NCI-H2196 treated with DMSO at 0.1 percent for 48 hours (cell line): ENCODE measurements around the gene TNMD.

Experiments
- DNase-seq: peaks from one replicate; lab custom pipeline; 2025; ENCODE audit not compliant: unreplicated experiment; lab: John Stamatoyannopoulos, UW

Gene TNMD

DNA sequence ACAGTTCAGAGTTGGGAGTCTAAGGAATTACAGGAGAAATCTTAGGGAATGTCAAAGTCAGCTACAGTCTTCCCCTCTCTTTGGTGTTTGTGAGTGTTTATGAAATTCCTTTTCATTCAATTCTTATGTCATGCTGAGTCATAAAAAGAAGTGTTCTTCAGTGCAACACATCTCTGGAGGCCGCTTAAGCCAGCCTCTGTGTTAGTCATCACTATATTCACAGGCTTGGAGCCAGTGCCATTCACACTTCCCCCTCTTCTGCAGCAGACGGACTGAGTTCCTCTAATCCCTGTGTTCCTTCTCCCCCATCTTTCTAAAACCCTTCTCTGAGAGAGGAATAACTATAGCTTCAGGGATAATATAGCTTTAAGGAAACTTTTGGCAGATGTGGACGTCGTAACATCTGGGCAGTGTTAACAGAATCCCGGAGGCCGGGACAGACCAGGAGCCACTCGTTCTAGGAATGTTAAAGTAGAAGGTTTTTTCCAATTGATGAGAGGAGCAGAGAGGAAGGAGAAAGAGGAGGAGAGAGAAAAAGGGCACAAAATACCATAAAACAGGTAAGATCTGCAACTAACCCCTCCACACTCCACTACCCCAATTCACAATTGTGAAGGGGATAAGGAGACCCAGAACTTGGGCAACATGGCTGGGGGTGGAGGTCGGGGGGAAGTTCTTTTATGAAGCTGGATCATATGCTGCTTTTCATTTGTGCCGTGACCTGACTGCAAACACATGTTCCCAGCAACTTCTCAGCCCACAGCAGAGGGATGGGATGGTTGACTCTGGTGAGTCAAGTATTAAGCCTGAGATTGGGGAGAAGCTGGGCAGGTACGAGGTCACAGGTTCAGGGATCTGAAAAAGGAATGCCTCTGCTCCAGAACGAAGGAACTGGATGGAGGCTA lies 59.5 kb downstream of the TNMD start, which contains the start of gene SRPX2:
TSS of gene SRPX2 (plus strand) at position 244 of the 905 bp plus-strand sequence. CDS start 2,124 bp downstream, outside the sequence.
- DNase-seq = no peak

DNA sequence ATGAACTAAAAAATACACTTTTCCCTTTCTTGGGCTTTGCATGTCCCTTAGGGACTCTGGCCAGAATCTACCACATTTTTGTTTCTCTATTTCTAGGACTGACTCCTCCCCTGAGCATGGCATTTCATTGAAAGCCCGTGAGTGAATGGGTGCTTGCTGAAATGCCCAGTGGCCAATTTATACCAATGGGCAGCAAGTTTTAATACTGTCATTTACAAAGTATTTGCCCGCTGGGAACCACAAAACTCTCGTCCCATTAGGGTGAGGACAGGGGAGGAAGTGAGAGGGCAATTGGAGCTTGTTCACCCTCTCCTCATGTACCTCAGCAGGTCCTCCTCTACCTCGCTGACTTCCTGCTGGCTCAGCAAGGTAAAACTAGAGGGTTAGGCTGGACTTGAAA lies 60.4 kb downstream of the TNMD start:
- no peak for DNase-seq

DNA sequence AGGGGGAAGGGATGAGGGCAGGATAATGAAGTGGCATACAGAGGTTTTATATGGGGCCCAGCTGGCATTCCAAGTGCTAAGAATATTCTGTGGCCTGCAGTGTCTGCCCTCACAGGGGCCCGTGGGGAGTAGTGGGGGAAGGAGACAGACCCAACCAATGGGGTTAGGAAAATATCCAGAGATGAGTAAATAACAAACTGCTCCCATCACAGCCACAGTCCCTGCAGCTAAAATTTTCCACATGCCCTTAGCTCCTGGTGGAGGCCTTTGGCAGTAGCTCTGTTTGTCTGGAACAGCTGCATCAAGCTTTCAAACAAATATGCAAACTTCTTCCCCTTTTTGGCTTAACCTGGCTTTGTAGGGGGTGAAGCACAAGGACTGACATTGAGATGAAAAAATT lies 62.4 kb downstream of the TNMD start:
- DNase-seq = no peak

DNA sequence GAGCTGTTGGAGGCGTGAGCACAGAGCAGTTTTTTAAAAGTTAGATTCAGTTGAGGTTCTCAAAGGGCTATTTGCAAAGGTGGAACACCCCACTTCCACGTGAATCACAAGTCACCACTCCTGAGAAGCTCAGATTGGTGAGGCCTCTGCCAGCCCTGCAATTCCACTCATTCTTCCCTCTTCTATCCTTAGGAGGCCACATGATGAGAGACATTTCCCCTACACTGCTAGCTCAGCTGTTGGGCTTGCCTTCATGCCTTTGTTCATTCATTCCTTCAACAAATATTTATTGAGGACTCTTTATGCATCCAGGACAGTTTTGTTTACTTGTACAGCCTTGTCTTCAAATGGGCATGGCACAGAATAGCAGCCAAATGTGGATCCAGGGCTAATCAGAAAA lies 63.0 kb downstream of the TNMD start:
- DNase-seq = no peak

DNA sequence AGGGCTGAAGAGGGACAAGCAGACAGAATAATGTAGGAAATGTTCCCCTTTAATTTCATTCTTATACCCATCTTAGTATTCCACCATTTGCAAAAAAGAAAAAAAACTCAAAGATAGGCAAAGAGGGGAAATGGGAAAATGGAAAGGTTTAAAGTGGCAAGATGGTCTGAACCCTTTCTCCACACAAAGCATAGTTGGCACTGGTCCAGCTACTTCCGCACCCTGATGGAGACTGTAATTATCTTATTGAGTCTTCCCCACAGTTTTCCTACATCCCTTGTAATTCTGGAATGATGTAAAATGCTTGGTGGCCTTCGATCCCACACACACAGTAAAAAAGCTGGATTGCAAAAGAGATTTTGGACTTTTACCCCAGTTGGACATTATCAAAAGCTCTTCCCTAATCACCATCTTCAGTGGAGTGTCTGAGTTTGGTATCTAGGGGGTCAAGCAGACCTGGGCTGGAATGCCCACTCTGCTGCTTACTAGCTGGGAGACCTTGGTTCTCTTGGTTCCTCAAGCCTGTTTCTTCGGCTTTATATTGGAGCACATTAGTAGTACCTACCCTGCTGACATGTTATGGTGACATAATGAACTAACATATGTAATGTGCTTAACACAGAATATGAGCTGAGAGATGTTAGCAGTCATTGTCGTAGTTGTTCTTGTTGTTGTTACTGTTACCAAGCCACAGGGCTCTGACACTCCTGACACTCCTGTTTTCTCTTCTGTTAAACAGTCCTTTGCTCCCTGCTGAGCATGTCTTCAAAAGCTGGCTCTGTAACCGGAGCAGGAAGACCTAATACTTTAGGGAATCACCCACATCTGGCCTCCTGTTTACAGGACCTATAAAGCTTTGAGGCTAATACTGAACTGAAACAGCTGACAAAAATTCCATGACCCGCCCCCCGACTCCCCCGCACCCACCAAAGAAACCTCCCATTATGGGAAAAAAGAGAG lies 64.0 kb downstream of the TNMD start:
- no peak for DNase-seq
